A172 (cell line): Measurements from ENCODE around the gene ZNF331. TPM values are rescaled to one million over a fixed set of nuclear protein-coding genes. Genes with fewer than 3 reads are reported as not detected.

ENCODE experiments used
- DNase-seq: peaks from one replicate; pipeline ENCODE4 v3.0.0-alpha.2; 2015; ENCODE audit warnings: low spot score
- total RNA-seq: library from RNA; depleted of rRNA; stranded (reverse); fragments of >200 nt; shearing (Covaris generic); gene quantifications from 2 replicates; pipeline ENCODE4 v1.2.3, GENCODE V29; 2014; rRNA removed

The ZNF331 gene
- total RNA-seq, 1 experiment from 2014 or later, result 9.8 TPM

- no peak for DNase-seq
Measured at GRCh38 chr19:53626976-53627375, 89.0 kb downstream of the ZNF331 start.

Other genes starting within 250 kb of the ZNF331 start
- gene ZNF845, start 204.4 kb upstream of the ZNF331 start, total RNA-seq, result 15.3 and 15.4 TPM in 2 replicates
- gene ZNF525, start 172.4 kb upstream of the ZNF331 start, total RNA-seq, result 2.0 and 2.8 TPM in 2 replicates
- gene ZNF765, start 143.0 kb upstream of the ZNF331 start, total RNA-seq, result 26.9 and 29.5 TPM in 2 replicates
- 22.4 and 37.0 TPM in 2 replicates for gene ZNF761, start 106.2 kb upstream of the ZNF331 start, total RNA-seq
- 2.1 and 2.7 TPM in 2 replicates for gene ZNF813, start 70.4 kb upstream of the ZNF331 start, total RNA-seq
- not detected in 2 replicates for gene DPRX, start 93.9 kb downstream of the ZNF331 start, total RNA-seq